Loucy (cell line): Measurements from ENCODE around the gene PHYHD1.

Experiments
- H2AFZ ChIP-seq: fragments of 200-600 bp; sonication (generic); 2 replicates; pipeline ENCODE4 v1.6.0; 2016; ENCODE audit warnings: antibody characterized with exemption, mild to moderate bottlenecking, low read length, moderate library complexity
- H3F3A ChIP-seq: fragments of 200-600 bp; 2 replicates; pipeline ENCODE4 v1.6.0; 2016; ENCODE audit warnings: antibody characterized with exemption, low read depth, mild to moderate bottlenecking
- H3K27me3 ChIP-seq: fragments of 200-600 bp; sonication (generic); 2 replicates; pipeline ENCODE4 v1.6.1; 2014; ENCODE audit warnings: low read length, mild to moderate bottlenecking; ENCODE audit not compliant: insufficient read depth, poor library complexity, severe bottlenecking
- H3K36me3 ChIP-seq: fragments of 200-600 bp; sonication (generic); 2 replicates; pipeline ENCODE4 v1.6.1; 2016; ENCODE audit warnings: low read length; ENCODE audit not compliant: insufficient read depth
- H3K4me1 ChIP-seq: fragments of 200-600 bp; sonication (generic); 2 replicates; pipeline ENCODE4 v1.5.1; 2014; ENCODE audit warnings: low read length, mild to moderate bottlenecking; ENCODE audit not compliant: insufficient read depth, poor library complexity, severe bottlenecking
- H3K4me2 ChIP-seq: fragments of 200-600 bp; sonication (generic); 2 replicates; pipeline ENCODE4 v1.6.0; 2014; ENCODE audit warnings: antibody characterized with exemption, low read length, low read depth, mild to moderate bottlenecking; ENCODE audit not compliant: poor library complexity, severe bottlenecking
- H3K4me3 ChIP-seq: fragments of 200-600 bp; sonication (generic); 2 replicates; pipeline ENCODE4 v1.5.1; 2014; ENCODE audit warnings: low read length, mild to moderate bottlenecking, mixed read lengths; ENCODE audit not compliant: poor library complexity, severe bottlenecking
- H3K79me2 ChIP-seq: fragments of 200-600 bp; sonication (generic); 2 replicates; pipeline ENCODE4 v1.6.1; 2014; ENCODE audit warnings: low read length; ENCODE audit not compliant: insufficient read depth
- H3K9ac ChIP-seq: fragments of 200-600 bp; sonication (generic); 2 replicates; pipeline ENCODE4 v1.6.0; 2014; ENCODE audit warnings: mild to moderate bottlenecking, low read depth, low read length, moderate library complexity; ENCODE audit not compliant: poor library complexity, severe bottlenecking
- H3K9me2 ChIP-seq: fragments of 200-600 bp; sonication (generic); replicated peaks from 2 replicates; pipeline ENCODE4 v1.6.1; 2016; ENCODE audit warnings: low read depth, low read length, mixed read lengths
- H3K9me3 ChIP-seq: fragments of 200-600 bp; sonication (generic); 2 replicates; pipeline ENCODE4 v1.6.1; 2014; ENCODE audit warnings: mild to moderate bottlenecking, antibody characterized with exemption, low read length, low read depth; ENCODE audit not compliant: insufficient read depth
- H4K20me1 ChIP-seq: fragments of 200-600 bp; sonication (generic); 2 replicates; pipeline ENCODE4 v1.6.0; 2014; ENCODE audit warnings: antibody characterized with exemption, low read length, mild to moderate bottlenecking; ENCODE audit not compliant: insufficient read depth, poor library complexity, severe bottlenecking
- EZH2phosphoT487 ChIP-seq: fragments of 200-600 bp; IDR thresholded peaks from 2 replicates; pipeline ENCODE4 v1.6.1; 2018; ENCODE audit warnings: antibody characterized with exemption, mild to moderate bottlenecking, moderate library complexity, borderline replicate concordance
- TF ChIP-seq, protein P1 (sequence below): fragments of 200-600 bp; sonication (generic); conservative IDR thresholded peaks from 2 replicates; pipeline ENCODE4 v1.5.1; 2014; ENCODE audit warnings: mild to moderate bottlenecking, antibody characterized with exemption, low read length

Gene PHYHD1

DNA sequence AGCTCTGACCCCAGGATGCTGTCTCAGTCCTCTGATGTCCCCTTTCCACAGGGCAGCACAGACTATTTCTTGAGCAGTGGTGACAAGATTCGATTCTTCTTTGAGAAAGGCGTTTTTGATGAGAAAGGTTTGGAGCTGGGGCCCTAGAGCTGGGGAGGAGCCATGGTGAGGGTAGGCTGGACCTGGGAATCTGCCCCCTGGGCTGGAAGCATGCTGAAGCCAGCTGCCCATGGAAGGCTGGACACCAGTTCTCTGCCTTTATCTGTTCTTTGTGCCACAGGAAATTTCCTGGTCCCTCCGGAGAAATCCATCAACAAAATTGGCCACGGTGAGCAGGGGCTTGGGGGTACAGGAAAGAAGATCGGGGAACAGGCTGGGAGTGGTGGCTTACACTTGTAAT, 12.9 kb downstream of the PHYHD1 start:
- Histone ChIP-seq H4K20me1 (no peaks in the 10 kb centered on the region), H3K79me2 (no peaks in the 10 kb centered on the region), H3K27me3 (no peaks in the 10 kb centered on the region), H3K36me3 (no peaks in the 10 kb centered on the region), H3K4me3 (no peak overlapping the region), H3K9me2 (no peaks in the 10 kb centered on the region), H2AFZ (no peak overlapping the region), H3K4me2 (no peak overlapping the region), H3K9me3 (no peaks in the 10 kb centered on the region), H3K4me1 (no peaks in the 10 kb centered on the region), H3K9ac (no peak overlapping the region), H3F3A (no peaks in the 10 kb centered on the region)
- TF ChIP-seq, protein P1, sequence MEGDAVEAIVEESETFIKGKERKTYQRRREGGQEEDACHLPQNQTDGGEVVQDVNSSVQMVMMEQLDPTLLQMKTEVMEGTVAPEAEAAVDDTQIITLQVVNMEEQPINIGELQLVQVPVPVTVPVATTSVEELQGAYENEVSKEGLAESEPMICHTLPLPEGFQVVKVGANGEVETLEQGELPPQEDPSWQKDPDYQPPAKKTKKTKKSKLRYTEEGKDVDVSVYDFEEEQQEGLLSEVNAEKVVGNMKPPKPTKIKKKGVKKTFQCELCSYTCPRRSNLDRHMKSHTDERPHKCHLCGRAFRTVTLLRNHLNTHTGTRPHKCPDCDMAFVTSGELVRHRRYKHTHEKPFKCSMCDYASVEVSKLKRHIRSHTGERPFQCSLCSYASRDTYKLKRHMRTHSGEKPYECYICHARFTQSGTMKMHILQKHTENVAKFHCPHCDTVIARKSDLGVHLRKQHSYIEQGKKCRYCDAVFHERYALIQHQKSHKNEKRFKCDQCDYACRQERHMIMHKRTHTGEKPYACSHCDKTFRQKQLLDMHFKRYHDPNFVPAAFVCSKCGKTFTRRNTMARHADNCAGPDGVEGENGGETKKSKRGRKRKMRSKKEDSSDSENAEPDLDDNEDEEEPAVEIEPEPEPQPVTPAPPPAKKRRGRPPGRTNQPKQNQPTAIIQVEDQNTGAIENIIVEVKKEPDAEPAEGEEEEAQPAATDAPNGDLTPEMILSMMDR, result no peak
- no peak for TF ChIP-seq EZH2phosphoT487

DNA sequence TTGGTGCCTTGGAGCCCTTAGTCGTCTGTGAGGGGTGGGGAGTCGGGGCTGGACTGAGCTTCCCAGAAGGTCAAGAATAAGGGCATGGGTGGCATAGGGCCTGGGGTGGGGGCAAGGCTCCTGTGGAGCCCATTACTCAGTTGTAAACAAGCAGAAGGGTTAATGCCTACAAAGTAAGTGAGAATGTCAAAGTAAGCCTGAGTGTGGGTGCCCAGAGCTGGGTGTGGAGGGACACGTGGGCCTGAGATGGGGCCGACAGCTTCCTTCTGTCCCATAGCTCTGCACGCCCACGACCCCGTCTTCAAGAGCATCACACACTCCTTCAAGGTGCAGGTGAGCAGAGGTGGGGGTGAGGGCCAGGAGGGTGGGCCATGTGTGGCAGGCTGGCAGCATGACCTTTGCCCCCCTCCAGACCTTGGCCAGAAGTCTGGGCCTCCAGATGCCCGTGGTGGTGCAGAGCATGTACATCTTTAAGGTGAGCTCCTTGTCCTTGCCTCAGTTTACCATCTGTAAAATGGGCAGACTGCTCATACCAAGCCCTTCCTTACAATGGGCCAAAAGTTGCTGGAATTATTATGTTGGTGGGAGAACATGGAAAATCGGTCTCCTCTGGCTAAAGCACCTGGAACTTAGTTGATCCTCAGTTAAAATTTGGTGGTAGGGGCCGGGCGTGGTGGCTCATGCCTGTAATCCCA, 15.5 kb downstream of the PHYHD1 start:
- TF ChIP-seq, protein P1, result no peak
- TF ChIP-seq EZH2phosphoT487, result no peak
- no peak overlapping the region for H2AFZ ChIP-seq
- H3K4me3 ChIP-seq, result no peak overlapping the region
- no peak overlapping the region for H3K9ac ChIP-seq
- no peaks in the 10 kb centered on the region for H3F3A ChIP-seq
- H3K27me3 ChIP-seq, result no peaks in the 10 kb centered on the region
- H3K79me2 ChIP-seq, result no peaks in the 10 kb centered on the region
- no peak overlapping the region for H3K4me2 ChIP-seq
- no peaks in the 10 kb centered on the region for H3K9me2 ChIP-seq
- H3K4me1 ChIP-seq, result no peaks in the 10 kb centered on the region
- H4K20me1 ChIP-seq, result no peaks in the 10 kb centered on the region
- H3K36me3 ChIP-seq, result no peaks in the 10 kb centered on the region
- H3K9me3 ChIP-seq, result no peaks in the 10 kb centered on the region

DNA sequence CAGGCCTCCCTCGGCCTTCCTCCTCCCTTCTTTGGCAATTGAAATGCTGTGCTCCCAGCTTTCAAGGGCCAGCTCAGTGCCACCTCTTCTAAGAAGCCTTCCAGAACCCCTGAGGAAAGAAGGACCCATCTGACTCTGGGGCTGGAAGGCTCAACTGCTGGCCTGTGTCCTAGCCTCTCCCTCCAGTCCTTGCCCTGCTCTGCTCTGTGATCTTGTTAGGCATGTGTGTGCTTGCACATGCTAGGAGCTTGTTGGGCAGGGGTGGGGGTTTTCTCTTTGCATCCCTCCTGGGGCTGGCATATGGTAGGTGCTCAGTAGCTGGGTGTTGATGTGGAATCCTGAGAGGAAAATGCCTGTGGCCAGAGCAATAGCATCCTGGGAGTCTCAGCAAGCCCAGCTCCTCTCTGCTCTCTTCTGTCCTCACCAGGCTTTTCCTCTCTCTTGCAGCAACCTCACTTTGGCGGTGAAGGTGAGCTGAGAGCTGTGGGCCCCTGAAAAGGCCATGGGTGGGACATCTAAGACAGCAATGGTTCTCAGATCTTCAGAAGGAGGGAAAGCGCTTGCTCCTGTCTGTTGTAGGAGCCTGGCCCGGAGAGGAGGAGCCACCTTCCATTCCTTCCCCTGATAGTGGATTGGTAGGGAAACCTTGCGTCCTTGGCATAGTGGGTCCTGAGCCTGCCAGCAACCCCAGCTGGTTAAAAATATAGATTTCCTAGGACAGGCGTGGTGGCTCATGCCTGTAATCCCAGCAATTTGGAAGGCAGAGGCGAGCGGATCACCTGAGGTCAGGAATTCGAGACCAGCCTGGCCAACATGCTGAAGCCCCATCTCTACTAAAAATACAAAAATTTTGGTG, 16.8 kb downstream of the PHYHD1 start:
- no peaks in the 10 kb centered on the region for H3K4me1 ChIP-seq
- no peaks in the 10 kb centered on the region for H3K9me3 ChIP-seq
- H3K9me2 ChIP-seq, result no peaks in the 10 kb centered on the region
- no peaks in the 10 kb centered on the region for H3K27me3 ChIP-seq
- H3K4me2 ChIP-seq, result no peak overlapping the region
- no peak overlapping the region for H3K4me3 ChIP-seq
- H4K20me1 ChIP-seq, result no peaks in the 10 kb centered on the region
- no peaks in the 10 kb centered on the region for H3K36me3 ChIP-seq
- H3K79me2 ChIP-seq, result no peaks in the 10 kb centered on the region
- no peak overlapping the region for H2AFZ ChIP-seq
- H3K9ac ChIP-seq, result no peak overlapping the region
- TF ChIP-seq, protein P1, result no peak
- TF ChIP-seq EZH2phosphoT487, result no peak
- no peaks in the 10 kb centered on the region for H3F3A ChIP-seq
